Measurements from ENCODE around the gene BCDIN3D.

DNA sequence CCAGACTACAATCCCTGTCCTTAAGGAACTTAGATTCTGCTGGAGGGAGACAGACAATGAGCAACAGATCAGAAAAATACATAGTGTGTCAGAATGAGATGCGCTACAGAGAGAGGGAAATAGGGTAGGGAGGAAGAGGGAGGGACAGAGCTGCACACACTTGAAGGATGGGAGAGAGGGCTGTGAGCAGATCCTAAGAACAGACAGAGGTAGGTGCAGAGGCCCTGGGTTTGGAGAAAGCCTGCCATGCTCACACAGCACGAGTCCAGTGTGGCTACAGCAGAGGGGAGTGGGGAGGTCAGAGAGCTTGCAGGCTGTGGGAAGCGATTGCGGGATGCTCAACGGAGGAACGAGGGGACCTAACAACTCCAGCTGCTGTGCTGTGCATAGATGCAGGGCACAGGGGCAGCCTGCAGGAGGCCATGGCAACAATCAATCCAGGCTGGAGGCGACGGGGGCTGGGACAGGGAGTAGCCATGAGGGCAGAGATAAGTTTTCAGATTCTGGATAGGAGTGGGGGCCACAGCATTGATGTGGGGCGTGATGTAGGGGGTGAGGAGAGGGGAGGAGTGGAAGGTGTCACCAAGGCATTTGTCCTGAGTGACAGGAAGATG lies 40.1 kb upstream of the BCDIN3D start:
- TF ChIP-seq POLR2AphosphoS5 (IDR thresholded peaks at IDR 0.05; ENCODE audit: low read depth, low read length), result no peak
- TF ChIP-seq TAF1 (IDR thresholded peaks at IDR 0.05; ENCODE audit: borderline replicate concordance, insufficient read depth, low read length), result no peak
- TF ChIP-seq, protein P1, sequence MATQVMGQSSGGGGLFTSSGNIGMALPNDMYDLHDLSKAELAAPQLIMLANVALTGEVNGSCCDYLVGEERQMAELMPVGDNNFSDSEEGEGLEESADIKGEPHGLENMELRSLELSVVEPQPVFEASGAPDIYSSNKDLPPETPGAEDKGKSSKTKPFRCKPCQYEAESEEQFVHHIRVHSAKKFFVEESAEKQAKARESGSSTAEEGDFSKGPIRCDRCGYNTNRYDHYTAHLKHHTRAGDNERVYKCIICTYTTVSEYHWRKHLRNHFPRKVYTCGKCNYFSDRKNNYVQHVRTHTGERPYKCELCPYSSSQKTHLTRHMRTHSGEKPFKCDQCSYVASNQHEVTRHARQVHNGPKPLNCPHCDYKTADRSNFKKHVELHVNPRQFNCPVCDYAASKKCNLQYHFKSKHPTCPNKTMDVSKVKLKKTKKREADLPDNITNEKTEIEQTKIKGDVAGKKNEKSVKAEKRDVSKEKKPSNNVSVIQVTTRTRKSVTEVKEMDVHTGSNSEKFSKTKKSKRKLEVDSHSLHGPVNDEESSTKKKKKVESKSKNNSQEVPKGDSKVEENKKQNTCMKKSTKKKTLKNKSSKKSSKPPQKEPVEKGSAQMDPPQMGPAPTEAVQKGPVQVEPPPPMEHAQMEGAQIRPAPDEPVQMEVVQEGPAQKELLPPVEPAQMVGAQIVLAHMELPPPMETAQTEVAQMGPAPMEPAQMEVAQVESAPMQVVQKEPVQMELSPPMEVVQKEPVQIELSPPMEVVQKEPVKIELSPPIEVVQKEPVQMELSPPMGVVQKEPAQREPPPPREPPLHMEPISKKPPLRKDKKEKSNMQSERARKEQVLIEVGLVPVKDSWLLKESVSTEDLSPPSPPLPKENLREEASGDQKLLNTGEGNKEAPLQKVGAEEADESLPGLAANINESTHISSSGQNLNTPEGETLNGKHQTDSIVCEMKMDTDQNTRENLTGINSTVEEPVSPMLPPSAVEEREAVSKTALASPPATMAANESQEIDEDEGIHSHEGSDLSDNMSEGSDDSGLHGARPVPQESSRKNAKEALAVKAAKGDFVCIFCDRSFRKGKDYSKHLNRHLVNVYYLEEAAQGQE (IDR thresholded peaks at IDR 0.05; ENCODE audit: insufficient read depth in 1 of 2, low read depth in 2 of 2, low read length in 2 of 2), result no peak
- TF ChIP-seq SIN3A (IDR thresholded peaks at IDR 0.05; ENCODE audit: borderline replicate concordance, insufficient read depth, low read length), result no peak
- TF ChIP-seq FOXP2 (optimal IDR thresholded peaks at IDR 0.05; ENCODE audit: borderline replicate concordance, extremely low read depth, extremely low read length, insufficient read depth), result no peak
